Measurements from ENCODE around the gene CSPG4.

- TF ChIP-seq CTCF (optimal IDR thresholded peaks at IDR 0.05 in 1 of 3, IDR thresholded peaks at IDR 0.05 in 1 of 3, conservative IDR thresholded peaks at IDR 0.05 in 1 of 3; ENCODE audit: extremely low read depth in 1 of 3, insufficient read depth in 2 of 3, low read length in 3 of 3): no peak
- no peak for TF ChIP-seq EZH2 (IDR thresholded peaks at IDR 0.05; ENCODE audit: low read length)
These were observed 49.1 kb upstream of the CSPG4 start for GRCh38 chr15:75761446-75762356.
